NCI-H128 (cell line): Measurements from ENCODE around the gene TSSK6.
A peak's percentile ranks its signal among the peaks of the same experiment; 100 is the strongest.

ENCODE experiments used
- DNase-seq: peaks from one replicate; lab custom pipeline; 2025; ENCODE audit not compliant: unreplicated experiment; lab: John Stamatoyannopoulos, UW

Gene TSSK6

GRCh38 chr19:19531951-19532805 is 16.8 kb upstream of the TSSK6 start:
- peak; percentile 32 for DNase-seq

- no peak for DNase-seq
These were observed 15.5 kb upstream of the TSSK6 start for GRCh38 chr19:19530889-19531288.

DNA sequence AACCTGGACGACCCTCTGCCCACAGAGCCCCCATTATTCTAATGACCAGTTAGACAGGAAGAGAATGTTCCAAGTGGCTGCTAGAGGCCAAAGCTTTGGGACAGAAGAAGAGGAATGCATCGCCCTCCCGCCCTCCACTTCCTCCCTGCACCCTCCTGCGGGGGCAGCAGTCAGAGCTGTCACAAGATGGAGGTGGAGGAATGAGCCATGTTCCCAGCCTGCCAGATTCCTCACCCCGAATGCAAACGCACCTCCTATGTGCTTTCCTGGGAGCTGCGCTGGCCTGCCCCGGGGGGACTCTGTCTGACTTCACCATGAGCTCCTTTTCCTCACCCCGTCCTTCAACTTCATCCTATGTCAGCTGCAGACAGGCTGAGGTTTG is 15.1 kb upstream of the TSSK6 start:
- DNase-seq, result no peak

GRCh38 chr19:19529783-19530422 is 14.6 kb upstream of the TSSK6 start:
- no peak for DNase-seq

DNA sequence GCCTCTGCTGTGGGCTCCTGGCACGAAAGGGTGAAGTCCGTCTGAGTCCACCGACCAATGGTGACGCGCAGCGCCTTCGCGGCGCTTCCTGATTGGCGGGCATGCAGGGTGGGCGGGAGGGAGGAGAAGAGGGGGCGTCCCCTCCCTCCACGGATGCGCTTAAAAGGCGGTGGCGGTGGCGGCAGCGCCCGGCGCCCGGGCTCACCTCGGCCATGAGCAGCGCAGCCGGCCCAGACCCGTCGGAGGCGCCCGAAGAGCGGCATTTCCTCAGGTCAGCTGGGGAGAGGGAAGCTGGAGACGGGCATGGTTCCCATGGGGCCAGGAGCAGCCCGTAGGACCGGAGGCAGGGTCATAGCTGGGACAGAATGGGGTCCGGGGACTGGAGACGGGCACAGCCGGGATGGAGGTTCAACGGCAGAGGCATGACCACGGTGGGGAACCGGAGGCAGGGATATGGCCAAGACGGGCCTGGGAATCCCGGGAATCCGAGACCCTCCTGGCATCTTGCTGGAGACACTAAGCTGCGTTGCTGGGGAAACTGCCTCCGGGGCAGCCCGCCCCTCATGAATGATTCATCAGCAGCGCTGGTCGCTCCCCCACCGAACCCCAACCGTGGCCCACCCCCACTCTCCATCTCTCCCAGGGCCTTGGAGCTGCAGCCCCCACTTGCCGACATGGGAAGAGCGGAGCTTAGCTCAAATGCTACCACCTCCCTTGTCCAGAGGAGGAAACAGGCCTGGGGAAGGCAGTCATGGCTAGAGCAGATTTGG is 13.6 kb upstream of the TSSK6 start, which contains the start of gene YJEFN3:
TSS of gene YJEFN3 (plus strand) at position 191 of the 770 bp plus-strand sequence. CDS start at position 213, 22 bp downstream.
- no peak for DNase-seq

GRCh38 chr19:19527674-19528625 is 12.6 kb upstream of the TSSK6 start:
- no peak for DNase-seq

- no peak for DNase-seq
These were observed 12.0 kb upstream of the TSSK6 start for GRCh38 chr19:19527371-19527656.

GRCh38 chr19:19526581-19527370 is 11.4 kb upstream of the TSSK6 start:
- DNase-seq, result no peak

GRCh38 chr19:19525611-19526380 is 10.4 kb upstream of the TSSK6 start:
- DNase-seq, result no peak

DNA sequence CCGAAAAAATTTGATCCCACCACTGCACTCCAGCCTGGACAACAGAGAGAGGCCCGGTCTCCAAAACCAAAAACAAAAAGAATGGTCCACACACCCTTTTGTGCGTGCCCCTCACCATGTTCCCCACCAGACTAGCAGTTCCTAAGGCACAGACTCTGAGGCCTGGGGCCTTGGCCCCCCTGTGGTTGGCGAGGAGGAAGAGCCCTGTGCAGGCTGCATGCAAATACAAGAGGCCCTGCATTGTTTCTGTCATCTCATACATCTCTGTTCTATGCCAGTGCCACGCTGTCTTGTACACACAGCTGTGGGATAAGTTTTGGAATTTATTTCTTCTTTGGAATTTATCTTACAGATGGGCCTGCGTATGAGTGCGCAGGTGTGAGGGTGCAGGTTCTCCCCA is 8.7 kb upstream of the TSSK6 start:
- no peak for DNase-seq

- DNase-seq, result no peak
These were observed 7.8 kb upstream of the TSSK6 start for GRCh38 chr19:19523177-19523576.

GRCh38 chr19:19520989-19521388 is 5.6 kb upstream of the TSSK6 start:
- no peak for DNase-seq

DNA sequence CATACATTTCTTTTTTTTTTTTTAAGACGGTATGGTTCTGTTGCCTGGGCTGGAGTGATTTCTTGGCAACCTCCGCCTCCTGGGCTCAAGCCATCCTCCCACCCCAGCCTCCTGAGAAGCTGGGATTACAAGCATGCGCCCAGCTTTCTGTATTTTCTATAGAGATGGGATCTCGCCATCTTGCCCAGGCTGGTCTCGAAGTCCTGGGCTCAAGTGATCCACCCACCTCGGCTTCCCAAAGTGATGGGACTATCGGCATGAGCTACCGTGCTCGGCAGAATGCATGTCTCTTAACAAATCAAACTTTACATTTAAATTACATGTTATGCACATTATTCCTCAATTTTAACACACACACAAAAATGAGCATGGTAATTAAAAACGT is 1.9 kb upstream of the TSSK6 start:
- DNase-seq, result no peak

- DNase-seq, result peak; percentile 90
These were observed 533 bp upstream of the TSSK6 start, which contains the start of gene NDUFA13 for GRCh38 chr19:19515642-19516519. TSS of gene NDUFA13 (plus strand) at chr19:19516225. CDS start at chr19:19516239, 14 bp downstream.

DNA sequence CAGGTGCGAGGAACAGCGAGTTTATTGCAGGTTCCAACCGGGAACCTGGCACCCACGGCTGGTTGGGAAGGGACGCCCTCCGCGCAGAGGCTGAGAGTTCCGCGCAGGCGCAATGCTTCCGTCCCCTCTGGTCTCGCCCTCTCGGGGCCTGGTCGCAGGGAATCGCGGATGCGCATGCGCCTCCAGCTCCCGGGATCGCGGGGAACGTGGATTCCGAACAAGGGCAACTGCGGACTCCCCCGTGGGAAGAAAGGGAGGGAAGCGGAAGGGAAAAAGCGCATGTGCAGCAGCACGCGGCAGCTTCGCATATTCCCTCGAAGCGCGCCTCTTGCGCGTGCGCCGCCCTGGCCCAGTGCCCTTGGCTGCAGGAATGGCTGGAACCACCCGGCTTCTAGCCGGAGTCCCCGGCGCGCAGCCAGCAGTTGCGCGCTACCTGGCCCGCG is 1.1 kb downstream of the TSSK6 start:
- no peak for DNase-seq

DNA sequence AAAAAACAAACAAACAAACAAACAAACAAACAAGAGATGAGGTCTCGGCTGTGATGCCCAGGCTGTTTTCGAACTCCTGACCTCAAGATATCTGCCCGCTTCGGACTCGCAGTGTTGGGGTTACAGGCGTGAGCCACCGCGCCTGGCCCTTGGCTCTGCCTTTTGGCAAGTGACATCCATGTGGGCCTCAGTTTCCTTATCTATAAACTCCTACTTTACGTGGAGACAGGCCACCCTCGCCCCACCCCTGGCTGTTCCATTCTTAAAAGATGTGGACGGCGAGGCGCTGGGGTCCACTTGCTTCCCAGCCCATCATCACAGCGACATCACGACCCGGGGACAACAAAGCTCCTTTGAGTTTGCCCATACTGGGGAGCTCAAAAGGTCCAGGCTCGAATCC is 1.7 kb downstream of the TSSK6 start:
- no peak for DNase-seq

GRCh38 chr19:19510432-19510831 is 4.9 kb downstream of the TSSK6 start:
- no peak for DNase-seq

- DNase-seq, result no peak
These were observed 7.1 kb downstream of the TSSK6 start for GRCh38 chr19:19508217-19508616.
